HG02610 (cell line): ENCODE measurements around the gene GHRH.

Experiments
- ATAC-seq: cut with Tn5 transposase; IDR thresholded peaks from one replicate; pipeline ENCODE4 v1.9.1; 2021; ENCODE audit warnings: mild to moderate bottlenecking, moderate library complexity; ENCODE audit not compliant: unreplicated experiment

Gene GHRH

GRCh38 chr20:37265152-37265551 is 3.5 kb upstream of the GHRH start:
- no peak for ATAC-seq

GRCh38 chr20:37263686-37264085 is 2.1 kb upstream of the GHRH start:
- ATAC-seq: no peak

GRCh38 chr20:37262505-37262904 is 891 bp upstream of the GHRH start:
- ATAC-seq: no peak

- no peak for ATAC-seq
These were observed 691 bp downstream of the GHRH start for GRCh38 chr20:37260923-37261322.

GRCh38 chr20:37259865-37260264 is 1.7 kb downstream of the GHRH start:
- no peak for ATAC-seq

GRCh38 chr20:37259031-37259430 is 2.6 kb downstream of the GHRH start:
- ATAC-seq: no peak

- ATAC-seq: no peak
These were observed 3.6 kb downstream of the GHRH start for GRCh38 chr20:37257988-37258387.

- no peak for ATAC-seq
These were observed 4.1 kb downstream of the GHRH start for GRCh38 chr20:37257530-37257929.

GRCh38 chr20:37256286-37256685 is 5.3 kb downstream of the GHRH start:
- ATAC-seq: no peak

- no peak for ATAC-seq
These were observed 7.3 kb downstream of the GHRH start for GRCh38 chr20:37254114-37254878.

GRCh38 chr20:37253087-37253486 is 8.5 kb downstream of the GHRH start:
- ATAC-seq: no peak

- no peak for ATAC-seq
These were observed 9.7 kb downstream of the GHRH start for GRCh38 chr20:37251825-37252477.

- ATAC-seq: no peak
These were observed 12.3 kb downstream of the GHRH start for GRCh38 chr20:37249304-37249703.

- ATAC-seq: no peak
These were observed 14.1 kb downstream of the GHRH start for GRCh38 chr20:37247547-37247946.

GRCh38 chr20:37246736-37247135 is 14.9 kb downstream of the GHRH start:
- no peak for ATAC-seq

GRCh38 chr20:37245216-37246150 is 16.1 kb downstream of the GHRH start:
- no peak for ATAC-seq

GRCh38 chr20:37244572-37244957 is 17.0 kb downstream of the GHRH start:
- ATAC-seq: no peak

GRCh38 chr20:37243937-37244571 is 17.6 kb downstream of the GHRH start:
- ATAC-seq: no peak

- no peak for ATAC-seq
These were observed 18.3 kb downstream of the GHRH start for GRCh38 chr20:37243076-37243936.

GRCh38 chr20:37242503-37242902 is 19.1 kb downstream of the GHRH start:
- ATAC-seq: no peak
